HG03342 (cell line): ENCODE measurements around the gene SCAMP3.
"Not testable (repeated sequence)": the region's sequence is repeated elsewhere in the genome, so short reads cannot be mapped to it uniquely, and the experiment has no call there.

ENCODE experiments used
- ATAC-seq: cut with Tn5 transposase; IDR thresholded peaks from one replicate; pipeline ENCODE4 v1.9.1; 2021; ENCODE audit warnings: mild to moderate bottlenecking, moderate library complexity; ENCODE audit not compliant: unreplicated experiment

Gene SCAMP3

DNA sequence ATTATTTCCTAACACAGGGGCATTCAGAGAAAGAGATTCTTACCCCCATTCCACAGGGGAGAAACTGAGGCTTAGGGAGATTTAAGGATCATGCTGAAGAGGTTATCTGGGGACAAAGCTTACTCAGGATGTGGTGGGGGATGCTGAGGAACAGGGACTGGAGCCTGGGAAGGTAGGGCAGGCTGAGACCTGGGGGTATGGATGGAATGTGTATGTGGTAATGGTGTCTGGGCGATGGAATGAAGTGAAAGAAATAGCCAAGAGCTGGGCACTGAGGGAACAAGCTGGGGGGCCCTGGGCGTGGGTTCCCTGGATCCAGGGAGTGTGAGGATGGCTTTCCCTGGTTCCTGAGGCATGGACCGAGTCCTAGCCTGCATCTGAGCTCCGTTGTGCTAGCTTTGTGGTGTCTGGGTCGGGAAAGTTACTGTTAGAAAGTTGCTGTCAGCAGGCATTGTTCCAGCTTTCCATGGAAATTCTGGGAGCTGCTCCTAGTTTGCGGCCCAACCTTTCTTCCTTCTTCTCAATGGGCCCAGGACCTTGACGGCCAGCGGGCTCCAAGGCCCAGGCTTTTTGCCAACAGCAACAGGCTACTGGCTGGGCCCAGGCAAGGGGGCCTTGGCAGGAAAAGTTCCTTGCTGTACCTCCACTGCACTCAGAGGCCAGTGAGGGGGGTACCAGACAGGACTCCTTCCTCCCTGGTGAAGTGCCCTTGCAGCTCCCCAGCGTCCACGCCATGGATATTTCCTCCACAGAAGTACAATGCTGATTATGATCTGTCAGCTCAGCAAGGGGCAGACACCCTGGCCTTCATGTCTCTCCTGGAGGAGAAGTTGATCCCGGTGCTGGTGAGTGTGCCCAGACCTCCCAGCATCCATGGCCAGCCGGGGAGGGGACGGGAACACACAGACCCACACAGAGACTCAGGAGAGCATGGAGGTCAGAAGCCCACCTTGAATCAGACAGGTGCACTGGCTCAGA lies 29.9 kb downstream of the SCAMP3 start:
- ATAC-seq: not testable (repeated sequence)

DNA sequence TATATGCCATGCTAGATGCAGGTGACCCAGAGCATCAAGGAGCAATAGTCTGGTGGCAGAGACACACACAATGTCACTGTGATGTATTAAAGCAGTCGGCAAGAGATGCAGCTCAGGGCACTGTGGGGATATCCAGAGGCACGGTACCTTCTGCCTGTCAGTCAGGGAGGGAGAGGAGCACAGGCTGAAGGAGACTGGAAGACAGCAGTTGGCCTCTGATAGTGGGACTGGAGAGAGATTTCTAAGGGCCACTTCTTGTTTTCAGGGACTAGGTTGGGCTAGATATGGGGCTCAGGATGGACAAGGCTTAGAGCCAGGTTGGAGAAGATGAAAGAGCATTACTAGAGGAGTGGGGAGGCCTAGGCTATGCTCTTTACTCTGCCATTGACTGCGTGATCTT lies 30.9 kb downstream of the SCAMP3 start:
- not testable (repeated sequence) for ATAC-seq

DNA sequence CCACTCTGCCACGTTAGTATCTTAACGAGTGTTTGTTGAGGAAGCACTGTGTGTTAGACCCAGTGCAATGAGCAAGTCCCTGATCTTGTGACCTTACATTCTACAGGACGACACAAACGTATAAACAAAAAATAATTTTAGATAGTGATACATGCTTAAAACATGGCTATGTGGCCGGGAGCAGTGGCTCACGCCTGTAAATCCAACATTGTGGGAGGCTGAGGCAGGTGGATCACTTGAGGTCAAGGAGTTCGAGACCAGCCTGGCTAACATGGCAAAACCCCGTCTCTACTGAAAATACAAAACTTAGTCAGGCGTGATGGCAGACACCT lies 34.1 kb downstream of the SCAMP3 start:
- ATAC-seq: no peak

DNA sequence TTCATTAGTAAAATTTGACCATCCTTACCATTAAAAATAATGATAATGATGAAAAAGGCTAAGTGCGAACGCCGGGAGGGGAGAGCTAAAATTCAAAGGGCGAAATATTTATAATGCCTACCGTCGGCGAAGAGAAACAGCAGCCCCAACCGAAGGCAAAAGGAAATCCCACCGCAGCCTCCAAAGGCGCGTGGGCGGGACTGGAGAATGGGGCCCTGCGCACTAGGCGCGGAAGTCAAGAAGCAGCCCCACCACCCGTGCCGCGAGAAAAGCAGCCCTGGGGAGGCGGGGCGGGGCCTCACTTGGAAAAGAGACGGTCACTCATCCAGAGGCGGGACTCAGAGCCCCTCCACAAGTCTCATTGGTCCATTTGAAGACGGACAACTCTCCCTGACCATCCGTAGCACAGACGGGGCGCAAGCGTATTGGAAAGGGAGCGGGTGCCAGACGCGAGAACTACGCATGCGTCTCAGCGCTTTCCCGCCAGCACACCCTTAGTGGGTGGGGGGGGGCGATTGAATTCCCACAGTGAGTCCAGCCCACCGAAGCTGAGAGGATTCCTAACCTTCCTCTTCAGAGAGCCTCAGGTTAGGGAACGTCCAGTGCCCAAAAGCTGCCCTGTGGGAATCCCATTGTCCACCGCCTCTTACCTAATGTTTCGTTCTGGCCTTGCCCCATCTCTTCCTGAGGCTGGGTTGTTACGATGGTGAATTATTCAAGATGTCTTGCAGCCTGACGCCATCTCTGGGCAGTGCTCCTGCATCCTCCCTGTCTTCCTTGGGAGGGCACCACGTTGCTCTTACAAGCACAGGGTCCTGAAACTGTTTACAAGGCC lies 34.7 kb downstream of the SCAMP3 start:
- ATAC-seq: peak; percentile 90

DNA sequence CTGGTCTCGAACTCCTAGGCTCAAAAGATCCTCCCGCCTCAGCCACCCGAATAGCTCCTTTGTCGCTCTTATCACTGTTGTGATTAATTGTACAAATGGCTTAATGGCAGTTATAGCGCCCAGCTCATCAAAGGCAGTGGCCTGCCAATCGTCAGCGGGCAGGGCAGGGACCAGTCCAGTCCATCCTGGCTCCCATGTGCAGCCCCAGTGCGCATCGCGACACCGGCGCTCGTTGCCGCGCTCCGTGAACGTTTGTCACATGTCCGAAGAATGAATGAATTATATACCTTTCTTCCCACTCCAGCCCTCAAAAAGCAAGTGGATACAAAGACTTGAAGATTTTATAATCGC lies 35.3 kb downstream of the SCAMP3 start:
- ATAC-seq: no peak

DNA sequence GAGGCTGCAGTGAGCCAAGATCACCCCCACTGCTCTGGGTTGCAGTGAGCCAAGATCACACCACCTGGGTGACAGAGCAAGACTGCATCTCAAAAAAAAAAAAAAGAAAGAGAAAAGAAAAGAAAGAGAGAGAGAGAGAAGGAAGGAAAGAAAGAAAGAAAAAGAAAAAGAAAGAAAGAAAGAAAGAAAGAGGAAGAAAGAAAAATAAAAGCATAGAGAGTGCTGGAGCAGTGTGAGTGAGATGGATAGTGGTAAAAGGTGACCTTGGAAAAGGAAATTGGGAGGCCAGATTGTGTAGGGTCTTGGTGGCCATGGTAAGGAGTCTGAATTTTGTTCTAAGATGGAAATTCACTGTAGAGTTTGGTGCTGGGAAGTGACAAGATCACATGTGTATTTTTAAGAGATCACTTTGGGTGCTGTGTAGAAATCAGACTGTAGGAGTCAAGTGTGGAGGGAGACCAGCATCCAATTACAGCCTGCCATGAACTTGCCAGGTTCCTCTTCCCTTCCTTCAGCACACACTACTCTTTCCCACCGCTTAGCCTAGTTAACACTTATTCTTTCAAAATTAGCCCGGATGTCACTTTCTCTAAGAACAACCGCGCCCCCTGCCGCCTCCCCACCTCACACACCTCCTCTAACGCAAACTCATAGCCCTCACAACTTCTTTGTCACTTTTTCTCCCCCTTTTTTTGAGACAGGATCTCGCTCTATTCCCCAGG lies 35.8 kb downstream of the SCAMP3 start:
- ATAC-seq: no peak

DNA sequence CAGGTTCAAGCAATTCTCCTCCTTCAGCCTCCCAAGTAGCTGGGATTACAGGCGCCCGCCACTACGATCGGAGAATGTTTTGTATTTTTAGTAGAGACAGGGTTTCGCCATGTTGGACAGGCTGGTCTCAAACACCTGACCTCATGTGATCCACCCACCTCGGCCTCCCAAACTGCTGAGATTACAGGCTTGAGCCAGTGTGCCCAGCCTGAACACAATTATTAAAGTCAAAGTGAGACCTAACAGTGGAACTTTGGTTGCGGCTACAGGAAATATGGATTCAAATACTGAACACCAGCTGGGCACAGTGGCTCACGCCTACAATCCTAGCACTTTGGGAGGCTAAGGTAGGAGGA lies 36.8 kb downstream of the SCAMP3 start:
- not testable (repeated sequence) for ATAC-seq

DNA sequence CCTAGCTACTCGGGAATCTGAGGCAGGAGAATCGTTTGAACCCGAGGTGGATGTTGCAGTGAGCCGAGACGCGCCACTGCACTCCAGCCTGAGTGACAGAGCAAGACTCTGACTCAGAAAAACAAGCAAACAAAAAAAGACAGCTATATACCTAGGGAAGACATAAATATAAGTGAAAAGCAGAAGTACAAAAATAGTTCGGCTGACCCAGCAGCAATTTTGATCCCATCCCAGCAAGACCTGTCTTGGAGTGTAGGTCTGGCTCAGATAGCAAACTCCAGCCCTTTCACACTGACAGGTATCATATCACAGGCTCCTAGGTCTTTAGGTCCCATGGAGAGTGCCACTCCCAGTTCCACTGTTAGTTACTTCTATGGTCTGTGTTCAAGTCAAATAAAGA lies 39.1 kb downstream of the SCAMP3 start:
- ATAC-seq: no peak

DNA sequence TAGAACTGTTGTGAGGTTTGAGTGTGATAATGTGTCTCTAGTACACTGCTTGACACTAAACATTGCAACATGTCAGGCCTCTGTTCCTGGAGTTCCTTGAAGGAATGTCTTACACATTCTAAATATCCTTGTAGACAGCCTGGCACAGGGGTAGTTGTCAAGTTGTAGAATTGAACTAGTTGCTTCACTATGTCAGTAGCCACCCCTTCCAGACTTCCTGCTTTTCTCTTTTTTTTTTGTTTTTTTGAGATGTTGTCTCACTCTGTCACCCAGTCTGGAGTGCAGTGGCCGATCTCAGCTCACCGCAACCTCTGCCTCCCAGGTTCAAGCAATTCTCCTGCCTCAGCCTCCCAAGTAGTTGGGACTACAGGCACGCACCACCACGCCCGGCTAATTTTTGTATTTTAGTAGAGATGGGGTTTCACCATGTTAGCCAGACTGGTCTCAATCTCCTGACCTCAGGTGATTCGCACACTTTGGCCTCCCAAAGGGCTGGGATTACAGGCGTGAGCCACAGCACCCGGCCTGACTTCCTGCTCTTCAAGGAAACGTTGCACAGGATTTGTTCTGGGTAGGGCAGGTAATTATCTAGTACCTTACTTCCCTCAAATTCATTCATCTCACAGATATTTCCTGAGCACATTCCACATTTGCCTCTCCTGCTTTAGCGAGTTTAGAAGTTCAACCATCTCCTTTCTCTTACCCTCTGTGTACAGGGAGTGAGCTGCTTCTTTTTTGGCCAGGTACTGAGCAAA lies 41.8 kb downstream of the SCAMP3 start:
- not testable (repeated sequence) for ATAC-seq

DNA sequence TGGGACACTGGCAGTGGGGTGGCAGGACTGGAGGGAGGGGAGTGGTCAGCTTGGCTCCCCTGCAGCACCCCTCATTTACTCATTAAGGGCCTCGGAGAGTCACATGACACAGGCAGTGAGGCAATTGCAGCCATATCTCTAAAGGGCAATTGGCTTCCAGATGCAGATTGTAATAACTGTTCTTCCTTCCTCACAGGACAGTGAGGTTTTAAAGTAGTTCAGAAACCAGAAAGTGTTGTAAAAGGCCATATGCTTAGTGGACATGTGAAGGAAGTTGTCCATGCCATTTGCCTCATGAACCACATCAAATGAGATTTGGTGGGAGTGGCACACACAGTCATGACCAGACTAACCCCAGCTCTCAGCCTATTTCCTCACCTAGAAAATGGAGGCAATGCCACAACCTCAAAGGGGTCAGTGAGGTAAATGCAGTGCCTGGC lies 42.5 kb downstream of the SCAMP3 start:
- ATAC-seq: no peak

DNA sequence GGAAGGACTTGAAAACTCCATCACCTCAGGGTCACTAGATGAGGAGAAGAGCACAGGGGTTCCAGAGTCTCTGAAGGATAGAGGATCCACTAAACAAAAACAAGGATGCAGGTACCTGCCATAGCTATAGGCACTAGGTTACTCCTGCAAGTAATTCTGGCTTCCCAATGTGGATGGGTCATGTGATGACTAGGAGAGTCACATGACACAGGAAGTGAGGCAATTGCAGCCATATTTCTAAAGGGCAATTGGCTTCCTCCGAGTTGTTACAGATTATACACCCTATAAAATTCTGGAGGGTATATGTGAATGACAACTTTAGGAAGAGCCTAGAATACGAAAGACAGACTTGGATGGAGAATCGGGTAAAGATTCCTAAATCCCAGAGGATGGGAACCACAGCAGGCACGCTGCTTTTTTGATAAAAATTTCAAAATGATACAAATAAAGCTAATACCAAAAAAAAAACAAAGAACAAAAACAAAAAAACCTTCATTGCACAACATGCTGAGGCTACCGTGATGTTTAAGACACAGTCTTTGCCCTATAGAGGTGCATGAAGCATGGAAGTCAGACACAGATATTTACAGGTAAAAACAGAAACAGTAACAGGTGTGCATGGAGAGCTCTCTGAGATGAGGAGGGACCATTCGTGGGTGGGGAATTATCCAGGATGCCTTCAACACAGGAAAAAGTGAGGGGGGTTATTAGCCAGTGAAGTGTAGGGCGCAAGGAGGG lies 43.1 kb downstream of the SCAMP3 start:
- ATAC-seq: no peak

DNA sequence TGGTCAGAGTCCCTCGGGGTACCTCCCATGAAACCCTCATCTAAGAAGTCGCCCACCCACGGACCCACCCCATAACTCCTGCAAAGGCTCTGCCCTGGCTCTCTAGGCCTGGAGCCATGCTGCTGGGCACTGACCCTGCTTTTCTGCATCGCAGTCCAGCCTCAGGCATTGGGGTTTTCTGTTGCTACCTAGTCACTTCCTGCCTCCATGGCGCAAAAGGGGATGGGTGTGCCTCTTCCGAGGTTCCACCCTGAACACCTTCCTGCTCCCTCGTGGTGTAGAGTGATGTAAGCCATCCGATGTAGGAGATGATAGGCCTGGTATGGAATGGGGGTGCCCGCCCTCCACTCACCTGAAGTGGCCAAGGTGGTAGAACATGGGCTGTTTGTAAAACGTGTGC lies 47.5 kb downstream of the SCAMP3 start:
- not testable (repeated sequence) for ATAC-seq

DNA sequence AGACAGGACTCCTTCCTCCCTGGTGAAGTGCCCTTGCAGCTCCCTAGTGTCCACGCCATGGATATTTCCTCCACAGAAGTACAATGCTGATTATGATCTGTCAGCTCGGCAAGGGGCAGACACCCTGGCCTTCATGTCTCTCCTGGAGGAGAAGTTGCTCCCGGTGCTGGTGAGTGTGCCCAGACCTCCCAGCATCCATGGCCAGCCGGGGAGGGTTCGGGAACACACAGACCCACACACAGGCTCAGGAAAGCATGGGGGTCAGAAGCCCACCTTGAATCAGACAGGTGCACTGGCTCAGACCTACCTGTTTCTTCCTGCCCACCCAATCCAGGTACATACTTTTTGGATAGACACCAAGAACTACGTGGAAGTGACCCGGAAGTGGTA lies 50.1 kb downstream of the SCAMP3 start:
- ATAC-seq: not testable (repeated sequence)

DNA sequence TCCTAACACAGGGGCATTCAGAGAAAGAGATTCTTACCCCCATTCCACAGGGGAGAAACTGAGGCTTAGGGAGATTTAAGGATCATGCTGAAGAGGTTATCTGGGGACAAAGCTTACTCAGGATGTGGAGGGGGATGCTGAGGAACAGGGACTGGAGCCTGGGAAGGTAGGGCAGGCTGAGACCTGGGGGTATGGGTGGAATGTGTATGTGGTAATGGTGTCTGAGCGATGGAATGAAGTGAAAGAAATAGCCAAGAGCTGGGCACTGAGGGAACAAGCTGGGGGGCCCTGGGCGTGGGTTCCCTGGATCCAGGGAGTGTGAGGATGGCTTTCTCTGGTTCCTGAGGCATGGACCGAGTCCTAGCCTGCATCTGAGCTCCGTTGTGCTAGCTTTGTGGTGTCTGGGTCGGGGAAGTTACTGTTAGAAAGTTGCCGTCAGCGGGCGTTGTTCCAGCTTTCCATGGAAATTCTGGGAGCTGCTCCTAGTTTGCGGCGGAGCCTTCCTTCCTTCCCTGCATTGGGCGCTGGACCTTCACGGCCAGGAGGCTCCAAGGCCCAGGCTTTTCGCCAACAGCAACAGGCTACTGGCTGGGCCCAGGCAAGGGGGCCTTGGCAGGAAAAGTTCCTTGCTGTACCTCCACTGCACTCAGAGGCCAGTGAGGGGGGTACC lies 50.6 kb downstream of the SCAMP3 start:
- not testable (repeated sequence) for ATAC-seq

DNA sequence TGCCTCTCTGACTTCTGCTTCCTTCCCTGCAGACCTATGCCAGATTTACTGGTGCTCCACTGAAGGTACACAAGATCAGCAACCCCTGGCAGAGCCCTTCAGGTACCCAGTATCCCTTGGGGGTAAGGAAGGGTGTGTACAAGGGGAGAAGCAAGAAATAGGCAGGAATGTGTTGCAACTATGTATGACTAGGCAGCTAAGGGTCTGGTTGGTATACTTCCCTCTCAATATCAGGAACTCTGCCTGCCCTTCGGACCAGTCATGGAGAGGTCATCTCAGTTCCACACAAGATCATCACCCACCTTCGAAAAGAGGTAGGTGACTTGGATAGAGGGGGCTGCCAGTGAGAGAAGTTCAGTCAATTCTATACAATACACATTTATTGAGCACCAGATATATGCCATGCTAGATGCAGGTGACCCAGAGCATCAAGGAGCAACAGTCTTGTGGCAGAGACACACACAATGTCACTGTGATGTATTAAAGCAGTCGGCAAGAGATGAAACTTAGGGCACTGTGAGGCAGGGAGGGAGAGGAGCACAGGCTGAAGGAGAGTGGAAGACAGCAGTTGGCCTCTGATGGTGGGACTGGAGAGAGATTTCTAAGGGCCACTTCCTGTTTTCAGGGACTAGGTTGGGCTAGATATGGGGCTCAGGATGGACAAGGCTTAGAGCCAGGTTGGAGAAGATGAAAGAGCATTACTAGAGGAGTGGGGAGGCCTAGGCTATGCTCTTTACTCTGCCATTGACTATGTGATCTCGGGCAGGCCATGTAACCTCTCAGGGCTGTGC lies 51.7 kb downstream of the SCAMP3 start:
- ATAC-seq: no peak

DNA sequence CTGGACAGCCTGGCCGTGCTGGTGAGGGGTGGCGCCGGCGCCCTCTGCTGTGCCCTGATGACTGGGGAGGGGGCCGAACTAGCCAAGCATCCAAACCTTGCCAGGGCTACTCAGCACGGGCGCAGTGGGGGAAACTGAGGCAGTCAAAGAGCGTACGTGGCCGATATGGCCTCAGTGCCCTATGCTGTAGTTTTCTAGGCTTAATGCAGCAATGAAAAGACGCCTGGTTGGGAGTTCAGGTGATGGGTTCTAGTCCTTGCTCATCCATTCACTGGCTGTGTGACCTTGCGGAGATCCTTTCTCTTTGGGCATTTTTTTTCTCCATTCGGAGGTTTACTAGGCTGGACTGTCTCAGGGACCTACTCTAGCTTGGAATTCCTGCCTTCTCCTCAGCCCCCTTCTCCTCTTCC lies 52.8 kb downstream of the SCAMP3 start:
- no peak for ATAC-seq

DNA sequence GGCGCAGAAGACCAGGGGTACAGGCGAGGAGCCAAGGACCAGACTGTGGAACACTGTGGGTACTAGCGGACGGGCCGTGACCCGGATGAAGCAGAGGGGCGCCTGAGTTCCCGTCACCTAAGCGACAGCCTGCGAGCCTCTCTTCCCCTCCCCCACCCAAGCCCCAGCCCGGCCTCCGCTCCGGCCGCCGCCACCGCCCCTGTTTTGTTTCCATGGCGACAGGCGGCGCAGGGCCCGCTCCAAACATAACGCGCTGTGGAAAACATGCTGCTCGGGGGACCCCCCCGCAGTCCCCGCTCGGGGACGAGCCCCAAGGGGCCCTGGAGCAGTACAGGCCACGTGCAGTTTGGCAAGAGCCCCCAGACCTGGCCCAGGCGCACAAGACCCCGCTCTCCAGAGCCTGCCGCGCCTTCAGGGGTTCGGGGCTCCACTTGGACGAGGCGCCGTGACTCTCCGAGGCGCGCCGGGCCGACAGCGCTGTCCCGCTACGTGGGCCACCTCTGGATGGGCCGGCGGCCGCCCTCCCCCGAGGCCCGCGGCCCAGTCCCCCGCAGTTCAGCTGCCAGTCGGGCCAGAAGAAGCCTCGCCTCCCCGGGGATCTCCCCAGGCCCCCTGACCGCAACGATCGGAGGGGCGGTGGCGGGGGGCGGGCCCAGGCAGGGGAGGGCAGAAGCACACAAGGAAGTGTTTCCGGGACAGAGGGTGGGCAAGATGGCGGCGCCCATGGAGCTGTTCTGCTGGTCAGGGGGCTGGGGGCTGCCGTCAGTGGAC lies 53.4 kb downstream of the SCAMP3 start, which contains the start of gene MTX1:
MTX1 (plus strand) TSS at position 155 of the 771 bp plus-strand sequence; CDS start at position 265, 110 bp downstream.
- ATAC-seq: peak; percentile 59
